Activated CD8-positive, alpha-beta memory T cell treated with anti-CD3 and anti-CD28 coated beads for 36 hours (primary cell): ENCODE measurements around the gene HECW1. TPM values are rescaled to one million over a fixed set of nuclear protein-coding genes. Genes with fewer than 3 reads are reported as not detected.

Experiments
- CTCF ChIA-PET: fragments of 350-600 bp; sonication (Branson Sonifier 250); formaldehyde crosslinking; loops from one replicate; lab custom pipeline; 2021; ENCODE audit warnings: antibody characterized with exemption; lab: Charles Lee
- POLR2A ChIA-PET: fragments of 350-600 bp; sonication (Branson Sonifier 250); formaldehyde crosslinking; loops from one replicate; lab custom pipeline; 2021; ENCODE audit warnings: antibody characterized with exemption; lab: Charles Lee
- total RNA-seq, 2 experiments: library from RNA; stranded (reverse); gene quantifications; one replicate each; pipeline ENCODE4 v1.2.3, GENCODE V29; 2021

HECW1 gene
- total RNA-seq, 2 experiments from 2014 or later, result not detected

DNA sequence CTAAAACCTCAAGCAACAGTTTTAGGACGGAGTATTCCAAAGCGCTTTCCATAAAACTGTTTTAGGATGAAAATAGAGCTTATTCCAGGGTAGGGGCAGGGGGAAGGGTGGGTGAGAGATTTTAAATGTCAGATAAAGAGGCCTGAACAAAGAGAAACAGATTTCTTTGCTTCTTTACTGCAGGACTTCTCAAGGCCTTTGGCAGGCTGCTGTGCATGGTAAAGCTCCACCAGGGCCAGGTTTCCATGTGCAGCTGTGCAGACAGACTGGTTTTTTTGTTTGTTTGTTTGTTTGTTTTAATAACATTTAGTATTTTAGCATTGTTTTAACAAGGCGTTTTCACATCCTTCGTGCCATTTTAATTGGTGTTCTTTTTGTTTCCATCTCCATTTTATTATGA lies 26.3 kb downstream of the HECW1 start:
- CTCF ChIA-PET, result interaction anchor here (0.7 kb wide), 1 partner anchor 677 kb away, joined by 3 read pairs; no protein-coding TSS in a partner anchor
- POLR2A ChIA-PET, result no interaction called here

- ChIA-PET CTCF (interaction anchor here (0.7 kb wide), 1 partner anchor 678 kb away, joined by 3 read pairs; no protein-coding TSS in a partner anchor), POLR2A (no interaction called here)
These were observed 26.7 kb downstream of the HECW1 start for GRCh38 chr7:43139137-43139536.

DNA sequence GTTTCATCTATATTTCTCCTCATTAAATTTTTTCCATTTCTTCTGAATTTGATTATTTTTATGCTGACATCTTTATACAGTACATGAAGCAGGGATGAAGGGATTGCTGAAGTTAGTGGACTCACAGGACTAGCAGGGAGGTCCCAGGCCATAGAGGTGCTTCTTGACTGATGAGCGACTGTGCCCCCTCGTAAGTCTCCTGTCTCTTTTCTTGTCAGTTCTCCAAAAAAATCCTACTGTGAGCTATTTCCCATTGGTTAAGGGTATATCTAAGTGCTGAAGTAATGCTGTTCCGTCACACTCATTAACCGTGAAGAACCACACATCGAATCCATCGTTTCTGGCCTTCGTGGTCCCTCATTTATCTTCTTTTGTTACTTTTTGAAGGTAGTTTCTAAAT lies 27.7 kb downstream of the HECW1 start:
- ChIA-PET CTCF (no interaction called here), POLR2A (no interaction called here)

GRCh38 chr7:43141091-43141490 lies 28.6 kb downstream of the HECW1 start:
- CTCF ChIA-PET, result no interaction called here

DNA sequence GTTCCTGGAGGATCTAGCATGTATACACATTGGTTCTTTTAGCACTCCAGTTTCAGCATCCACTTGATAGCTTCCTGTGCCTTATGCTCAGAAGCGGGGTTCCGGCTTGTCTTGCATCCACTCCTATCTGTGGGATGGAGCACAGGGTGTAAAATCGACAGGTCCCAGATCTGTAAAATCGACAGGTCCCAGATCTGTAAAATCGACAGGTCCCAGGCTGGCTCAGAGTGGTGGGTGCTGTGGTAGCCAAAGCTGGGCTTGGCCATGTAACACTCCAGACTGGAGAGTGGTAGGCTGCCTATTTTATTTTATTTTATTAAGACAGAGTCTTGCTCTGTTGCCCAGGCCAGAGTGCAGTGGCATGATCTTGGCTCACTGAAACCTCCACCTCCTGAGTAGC lies 30.3 kb downstream of the HECW1 start:
- ChIA-PET POLR2A (no interaction called here), CTCF (no interaction called here)

More at GRCh38 chr7:43141091-43141490, 28.6 kb downstream of the HECW1 start:
- POLR2A ChIA-PET, result no interaction called here

DNA sequence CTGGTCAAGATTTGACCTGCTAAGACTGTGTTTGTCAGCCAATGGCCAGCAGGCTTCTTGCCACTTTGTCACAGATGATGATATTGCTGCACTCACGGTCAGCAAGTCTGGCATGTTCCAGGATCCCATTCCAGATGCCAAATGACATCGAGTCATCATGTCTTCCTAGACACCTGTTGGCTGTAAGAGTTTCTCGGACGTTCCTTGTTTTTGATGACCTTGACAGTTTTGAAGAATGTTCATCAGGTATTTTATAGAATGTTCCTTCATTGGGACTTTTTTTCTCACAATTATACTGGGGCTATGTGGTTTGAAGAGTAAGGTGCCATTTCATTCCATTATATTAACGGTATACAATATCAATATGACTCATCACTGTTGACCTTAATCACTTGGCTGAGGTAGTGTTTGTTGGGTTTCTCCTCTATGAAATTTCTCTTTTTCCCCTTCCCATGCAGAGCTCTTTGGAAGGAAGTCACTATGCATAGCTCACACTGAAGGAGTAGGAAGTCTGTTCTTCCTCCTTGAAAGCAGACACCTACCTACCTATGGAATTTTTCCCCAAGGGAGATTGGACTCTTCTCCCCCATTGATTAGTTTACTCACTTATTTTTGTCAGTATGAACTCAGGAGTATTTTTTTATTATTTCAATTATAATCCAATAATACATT lies 31.6 kb downstream of the HECW1 start:
- CTCF ChIA-PET, result no interaction called here

GRCh38 chr7:43148161-43148731 lies 35.8 kb downstream of the HECW1 start:
- ChIA-PET CTCF (no interaction called here), POLR2A (no interaction called here)

More for the DNA sequence above, 31.6 kb downstream of the HECW1 start:
- POLR2A ChIA-PET, result no interaction called here

DNA sequence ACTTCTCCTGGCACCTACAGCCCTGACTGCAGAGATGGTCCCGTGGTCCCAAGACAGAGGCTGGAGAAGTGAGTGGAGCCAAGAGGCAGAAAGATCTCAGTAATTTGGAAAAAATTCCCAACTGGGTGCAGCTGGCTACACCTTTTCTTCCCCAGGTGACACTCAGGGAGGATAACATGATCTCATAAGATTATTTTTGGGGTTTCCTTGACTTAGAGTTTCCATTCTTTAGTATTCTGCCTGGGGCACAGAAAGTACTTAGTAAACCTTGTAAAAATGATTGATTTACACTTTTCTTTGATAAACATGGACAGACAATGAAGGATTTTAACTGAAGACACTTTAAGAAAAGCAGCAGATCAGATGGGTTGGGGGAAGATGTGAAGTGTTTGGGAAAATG lies 38.6 kb downstream of the HECW1 start:
- ChIA-PET CTCF (no interaction called here), POLR2A (no interaction called here)

- ChIA-PET CTCF (no interaction called here), POLR2A (no interaction called here)
These were observed 40.2 kb downstream of the HECW1 start for GRCh38 chr7:43152696-43153095.

DNA sequence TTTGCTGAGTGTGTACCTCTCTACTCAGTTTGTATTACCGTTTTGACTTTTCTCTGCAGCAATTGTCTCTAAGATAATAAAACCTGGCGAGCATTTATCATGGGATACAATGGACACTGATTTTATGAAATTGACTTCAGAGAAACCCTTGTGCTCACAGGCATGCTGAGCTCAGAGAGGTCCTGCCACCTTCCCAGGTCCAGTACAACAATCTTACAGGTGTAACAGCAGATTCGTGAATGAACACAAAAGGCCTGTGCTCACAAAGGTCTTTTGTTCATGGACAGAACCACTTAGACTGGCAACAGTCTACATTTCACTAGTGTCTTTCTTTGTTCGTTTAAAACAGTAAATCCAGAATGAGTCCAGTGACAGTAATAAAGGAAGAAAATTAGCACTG lies 43.2 kb downstream of the HECW1 start:
- CTCF ChIA-PET, result no interaction called here
- POLR2A ChIA-PET, result no interaction called here

DNA sequence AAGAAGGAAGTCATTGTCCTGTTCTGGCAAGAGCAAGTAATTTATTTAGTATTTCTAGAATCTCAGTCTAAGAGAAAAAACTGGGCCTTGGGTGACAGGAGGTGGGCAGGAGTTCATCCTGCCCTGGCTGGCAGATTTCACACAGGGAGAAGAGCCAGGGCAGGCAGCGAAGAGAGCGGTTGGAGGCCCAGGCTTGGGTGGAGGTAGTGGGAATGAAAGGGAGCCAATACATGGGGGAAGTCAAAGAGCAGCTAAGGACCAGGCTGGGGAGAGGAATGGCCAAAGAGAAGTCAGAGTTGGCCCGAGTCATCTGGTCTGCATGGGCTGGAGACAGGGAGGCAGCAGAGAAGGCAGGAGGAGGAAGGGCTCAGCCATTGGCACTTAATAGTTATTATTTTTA lies 51.4 kb downstream of the HECW1 start:
- ChIA-PET POLR2A (no interaction called here), CTCF (no interaction called here)

DNA sequence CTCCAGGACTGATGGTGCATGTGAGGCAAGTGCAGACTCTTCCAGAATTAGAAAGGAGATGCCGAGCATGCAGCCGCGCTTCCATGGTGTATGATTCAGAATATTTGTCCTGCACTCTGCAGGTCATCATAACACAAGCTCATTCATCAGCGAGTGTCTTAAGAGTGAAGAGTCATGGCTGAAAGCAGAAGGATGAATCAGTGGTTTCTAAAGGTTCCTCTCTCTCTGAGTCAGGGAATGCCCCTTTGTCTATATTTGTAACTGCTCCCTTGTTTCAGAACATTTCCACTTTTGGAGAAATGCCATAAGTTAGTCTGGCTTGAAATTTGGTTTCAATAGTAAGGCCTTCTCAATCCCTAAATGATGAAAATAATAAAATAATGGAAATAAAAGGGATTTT lies 52.3 kb downstream of the HECW1 start:
- CTCF ChIA-PET, result no interaction called here
- POLR2A ChIA-PET, result no interaction called here

DNA sequence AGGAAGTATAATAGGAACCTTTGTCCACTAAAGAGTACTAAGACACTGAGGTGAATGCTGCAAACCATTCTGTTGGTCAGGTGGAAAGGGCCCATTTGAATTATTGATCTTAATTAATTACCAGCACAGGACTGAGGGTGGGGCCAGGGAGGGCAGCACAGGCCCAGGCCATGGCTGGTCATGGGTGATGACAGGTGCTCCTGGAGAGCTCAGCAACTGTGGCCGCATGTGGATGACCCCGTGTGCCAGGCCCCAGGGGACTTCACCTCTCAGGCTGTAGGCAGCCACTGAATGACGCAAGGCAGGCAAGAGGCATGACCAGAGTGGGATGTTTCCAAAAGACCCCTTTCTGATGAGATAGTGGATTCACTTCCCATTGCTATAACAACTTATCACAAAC lies 54.2 kb downstream of the HECW1 start:
- CTCF ChIA-PET, result no interaction called here
- POLR2A ChIA-PET, result no interaction called here

GRCh38 chr7:43169076-43169475 lies 56.6 kb downstream of the HECW1 start:
- CTCF ChIA-PET, result no interaction called here
- POLR2A ChIA-PET, result no interaction called here

DNA sequence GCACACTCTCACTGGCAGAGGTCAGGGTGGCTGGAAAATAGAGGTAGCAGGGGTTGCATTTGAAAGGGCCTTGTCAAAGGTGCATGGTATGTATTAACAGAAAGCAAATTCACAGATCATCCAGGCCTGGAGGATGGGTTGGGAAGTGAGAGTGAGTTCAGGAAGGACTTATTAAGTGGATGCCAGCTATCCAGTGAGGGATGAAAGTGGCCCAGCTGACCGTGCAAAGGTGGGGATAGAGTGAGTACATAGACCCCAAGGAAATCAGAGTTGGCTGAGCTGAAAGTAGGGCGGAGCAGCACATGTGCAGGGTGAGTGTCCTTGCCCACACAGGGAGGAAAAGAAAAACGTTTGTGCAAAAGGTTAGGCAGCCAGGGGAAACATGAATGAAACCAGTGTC lies 58.1 kb downstream of the HECW1 start:
- ChIA-PET CTCF (no interaction called here), POLR2A (no interaction called here)

GRCh38 chr7:43175570-43176200 lies 63.2 kb downstream of the HECW1 start:
- ChIA-PET CTCF (no interaction called here), POLR2A (no interaction called here)

- CTCF ChIA-PET, result no interaction called here
- POLR2A ChIA-PET, result no interaction called here
These were observed 66.9 kb downstream of the HECW1 start for GRCh38 chr7:43179393-43179792.

DNA sequence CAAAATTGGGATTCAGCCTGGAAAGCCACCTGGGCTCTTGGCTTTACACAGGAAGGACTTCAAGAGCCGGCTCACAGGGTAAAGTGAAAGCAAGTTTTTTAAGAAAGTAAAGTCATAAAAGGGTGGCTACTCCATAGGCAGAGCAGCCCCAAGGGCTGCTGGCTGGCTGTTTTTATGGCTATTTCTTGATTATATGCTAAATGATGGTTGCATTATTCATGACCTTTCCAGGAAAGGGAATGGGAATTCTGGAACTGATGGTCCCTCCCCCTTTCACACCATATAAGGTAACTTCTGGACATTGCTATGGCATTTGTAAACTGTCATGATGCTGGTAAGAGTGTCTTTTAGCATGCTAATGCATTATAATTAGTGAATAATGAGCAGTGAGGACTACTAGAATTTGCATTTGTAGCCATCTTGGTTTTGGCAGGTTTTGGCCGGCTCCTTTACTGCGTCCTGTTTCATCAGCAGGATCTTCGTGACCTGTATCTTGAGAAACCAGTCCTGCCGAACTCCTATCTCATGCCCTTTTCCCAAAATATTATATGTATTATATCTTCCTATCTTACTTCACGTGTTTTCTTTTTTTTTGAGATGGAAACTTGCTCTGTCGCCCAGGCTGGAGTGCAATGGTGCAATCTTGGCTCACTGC lies 80.5 kb downstream of the HECW1 start:
- POLR2A ChIA-PET, result no interaction called here
- CTCF ChIA-PET, result no interaction called here

DNA sequence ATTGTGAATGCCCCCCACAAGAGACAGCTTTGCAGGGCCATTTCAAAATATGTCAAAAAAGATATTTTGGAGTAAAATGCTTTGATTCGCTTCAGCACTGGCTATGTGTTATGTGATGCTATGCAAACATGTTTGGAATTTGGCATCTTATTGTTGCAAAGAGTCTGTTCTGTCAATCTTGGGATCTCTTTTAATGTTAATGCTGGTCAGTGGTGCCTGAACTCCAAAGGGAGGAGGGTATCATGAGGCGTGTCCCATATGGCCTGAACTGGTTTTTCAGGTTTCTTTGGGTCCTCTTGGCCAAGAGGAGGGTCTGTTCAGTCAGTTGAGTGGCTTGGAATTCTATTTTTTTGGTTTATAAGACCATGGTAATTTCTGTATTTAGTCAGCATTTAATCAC lies 81.4 kb downstream of the HECW1 start:
- CTCF ChIA-PET, result interaction anchor here (0.7 kb wide), 1 partner anchor 35 kb away, joined by 3 read pairs; no protein-coding TSS in a partner anchor
- POLR2A ChIA-PET, result no interaction called here

DNA sequence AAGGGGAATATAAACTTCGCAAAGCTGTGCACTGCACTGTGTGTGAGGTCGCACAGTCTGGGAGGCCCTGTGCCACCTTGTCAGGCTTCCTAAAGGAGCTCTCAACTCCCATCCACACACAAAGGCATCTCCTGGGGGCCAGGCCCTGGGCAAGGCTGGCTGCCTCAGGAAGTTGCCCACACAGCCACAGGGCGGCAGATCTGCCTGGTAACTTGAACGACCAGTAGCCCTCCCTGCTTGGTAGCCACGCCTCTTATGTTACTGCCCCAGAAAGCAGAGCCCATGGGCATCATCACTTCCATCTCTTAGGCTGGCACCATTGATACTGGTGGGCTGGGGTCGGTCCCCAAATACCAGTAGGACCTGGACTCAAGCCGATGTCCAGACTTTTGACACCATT lies 82.8 kb downstream of the HECW1 start:
- CTCF ChIA-PET, result interaction anchor here (0.6 kb wide), 1 partner anchor 1384 kb away, joined by 3 read pairs; no protein-coding TSS in a partner anchor
- POLR2A ChIA-PET, result no interaction called here
